ENCODE results near the gene MELK.

The MELK gene

DNA sequence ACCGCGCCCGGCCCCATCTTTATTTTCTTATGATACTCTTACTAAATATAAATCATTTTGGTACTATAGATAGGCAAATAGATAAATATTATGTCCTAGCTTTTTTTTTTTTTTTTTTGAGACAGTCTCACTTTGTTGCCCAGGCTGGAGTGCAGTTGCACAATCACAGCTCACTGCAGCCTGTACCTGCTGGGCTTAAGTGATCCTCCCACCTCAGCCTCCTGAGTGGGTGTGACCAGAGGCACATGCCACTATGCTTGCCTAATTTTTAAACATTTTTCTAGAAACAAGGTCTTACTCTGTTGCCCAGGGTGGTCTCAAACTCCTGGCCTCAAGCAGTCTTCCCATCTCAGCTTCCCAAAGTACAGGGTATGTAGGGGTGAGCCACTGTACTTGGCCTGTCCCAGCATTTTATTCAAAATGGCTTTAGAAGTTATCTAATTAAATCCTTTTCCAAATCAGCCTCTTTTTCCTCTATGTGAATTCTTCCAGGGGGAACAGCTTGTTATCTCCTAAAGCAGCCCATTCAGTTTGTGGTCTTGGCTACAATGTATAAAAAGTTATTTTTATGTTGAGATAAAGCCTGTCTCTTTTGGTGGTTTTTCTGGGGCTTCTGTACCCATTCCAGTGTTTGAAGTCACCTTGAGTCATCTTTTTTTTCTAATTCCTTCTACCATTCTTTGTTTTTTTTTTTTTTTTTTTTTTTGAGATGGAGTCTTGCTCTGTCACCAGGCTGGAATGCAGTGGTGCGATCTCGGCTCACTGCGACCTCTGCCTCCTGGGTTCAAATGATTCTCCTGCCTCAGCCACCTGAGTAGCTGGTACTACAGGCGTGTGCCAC is 12.1 kb downstream of the MELK start:
- no peak for DNase-seq (ENCODE audit: low read depth)

DNA sequence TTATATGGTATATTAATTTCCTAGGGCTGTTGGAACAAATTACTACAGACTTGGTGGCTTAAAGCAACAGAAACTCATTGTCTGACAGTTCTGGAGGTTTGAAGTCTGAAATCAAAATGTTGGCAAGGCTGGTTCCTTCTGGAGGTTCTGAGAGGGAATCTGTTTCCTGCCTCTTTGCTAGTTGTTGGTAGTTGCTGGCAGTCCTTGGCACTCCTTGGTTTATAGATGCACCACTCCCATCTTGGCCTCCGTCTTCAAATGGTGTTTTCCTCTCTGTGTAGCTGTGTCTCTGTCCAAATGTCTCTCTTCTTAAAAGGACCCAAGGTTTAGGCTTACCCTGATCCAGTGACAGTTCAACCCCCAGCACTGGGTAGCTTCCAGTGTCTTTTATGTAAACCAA is 17.5 kb downstream of the MELK start:
- no peak for DNase-seq (ENCODE audit: low read depth)

DNA sequence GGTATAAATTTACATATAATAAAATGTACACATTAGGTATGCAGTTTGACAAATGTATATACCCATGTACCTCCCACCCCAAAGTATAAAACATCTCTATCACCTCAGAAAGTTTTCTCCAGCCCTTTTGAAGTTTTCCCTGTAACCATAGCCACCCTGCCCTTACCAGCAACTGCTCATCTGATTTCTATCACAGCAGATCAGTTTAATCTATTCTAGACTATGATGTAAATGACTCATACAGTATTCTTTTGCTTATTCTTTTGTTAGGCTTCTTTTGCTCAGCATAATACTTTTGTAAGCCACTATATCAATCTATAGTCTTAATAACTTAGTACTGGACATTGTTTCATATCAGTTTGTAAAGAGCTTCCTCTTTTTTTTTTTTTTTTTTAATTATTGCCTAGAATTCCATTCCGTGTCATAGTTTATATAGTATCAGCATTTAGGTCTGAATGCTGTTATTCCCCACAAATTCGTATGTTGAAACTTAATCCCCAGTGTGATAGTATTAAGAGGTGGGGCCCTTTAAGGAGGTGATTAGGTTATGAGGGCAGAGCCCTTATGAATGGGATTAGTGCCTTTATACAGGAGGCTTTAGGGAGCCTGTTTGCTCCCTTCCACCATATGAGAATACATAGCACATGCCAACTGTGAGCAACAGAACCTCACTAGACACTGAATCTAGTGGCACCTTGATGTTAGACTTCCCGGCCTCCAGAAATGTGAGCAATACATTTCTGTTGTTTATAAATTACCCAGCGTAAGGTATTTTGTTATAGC is 20.3 kb downstream of the MELK start:
- DNase-seq (ENCODE audit: low read depth) = no peak

DNA sequence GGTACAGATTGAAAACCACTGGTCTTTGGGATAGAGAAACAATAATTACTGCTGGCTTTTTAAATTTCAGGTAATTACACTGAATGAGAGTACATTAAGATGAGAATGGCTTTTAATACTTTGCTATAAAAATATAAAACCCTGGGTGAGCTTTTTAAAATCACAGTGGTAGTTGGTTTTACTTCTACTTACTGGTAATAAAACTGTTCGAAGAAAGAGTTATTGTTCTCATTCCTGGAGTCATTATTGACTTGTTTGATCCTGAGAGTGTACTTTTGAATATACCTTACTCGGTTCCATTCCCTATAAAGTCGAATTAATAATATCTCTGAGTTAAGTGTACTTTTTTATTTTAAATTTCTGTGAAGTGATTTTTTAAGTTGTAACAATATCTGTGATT is 21.5 kb downstream of the MELK start:
- no peak for DNase-seq (ENCODE audit: low read depth)

DNA sequence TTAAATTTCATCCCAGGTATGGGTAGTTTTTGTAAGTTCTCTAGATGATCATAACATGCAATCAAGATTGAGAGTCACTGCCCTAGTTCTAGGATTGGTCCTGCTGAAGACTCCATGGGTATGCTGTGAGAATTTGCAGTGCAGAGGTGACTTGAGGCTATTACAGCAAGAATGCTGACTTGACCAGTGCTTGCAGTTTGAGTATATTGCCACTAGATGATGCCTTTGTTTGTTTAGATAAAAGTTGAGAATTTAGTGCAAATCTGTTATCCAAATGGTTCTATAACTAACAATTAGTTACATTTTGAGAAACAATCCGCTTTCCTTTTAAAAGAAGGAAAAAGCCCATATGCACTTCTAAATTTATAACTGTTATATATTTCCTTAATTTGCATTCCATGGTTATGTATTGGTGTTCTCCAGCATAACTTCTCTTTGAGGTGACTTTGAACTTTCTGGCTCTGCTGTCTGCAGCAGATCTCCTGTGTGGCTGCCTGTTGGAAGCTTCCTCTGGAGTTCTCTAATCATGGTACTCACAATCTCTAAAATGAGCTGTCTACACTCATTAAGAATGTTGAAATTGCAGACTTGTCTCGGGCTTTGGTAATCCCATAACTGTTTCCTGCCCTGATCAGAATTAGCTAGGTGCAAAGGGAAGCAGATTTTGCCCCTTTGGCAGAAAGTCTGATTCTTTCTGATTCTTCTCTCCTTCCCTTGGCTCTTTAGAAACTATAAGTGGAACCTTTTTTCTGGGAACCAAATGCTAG is 24.9 kb downstream of the MELK start:
- DNase-seq (ENCODE audit: low read depth) = no peak

DNA sequence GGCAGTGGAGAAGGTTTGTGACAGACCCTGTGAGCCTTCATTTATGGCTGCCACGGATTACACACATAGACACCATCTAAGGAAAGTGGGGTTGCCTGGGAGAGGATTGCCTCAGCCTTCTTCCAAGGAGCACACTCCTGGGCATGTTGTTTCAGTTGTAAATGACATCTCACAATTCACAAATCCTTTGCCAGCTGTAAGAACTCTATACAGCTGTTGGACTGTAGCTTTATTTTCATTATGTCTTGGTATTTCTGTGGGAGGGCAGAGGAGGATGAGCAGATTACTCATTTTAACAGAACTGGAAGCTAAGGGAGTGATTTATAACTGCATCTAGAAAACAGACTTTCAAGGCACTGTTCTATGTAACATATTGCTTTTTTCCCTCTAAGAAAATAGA is 25.6 kb downstream of the MELK start:
- no peak for DNase-seq (ENCODE audit: low read depth)

DNA sequence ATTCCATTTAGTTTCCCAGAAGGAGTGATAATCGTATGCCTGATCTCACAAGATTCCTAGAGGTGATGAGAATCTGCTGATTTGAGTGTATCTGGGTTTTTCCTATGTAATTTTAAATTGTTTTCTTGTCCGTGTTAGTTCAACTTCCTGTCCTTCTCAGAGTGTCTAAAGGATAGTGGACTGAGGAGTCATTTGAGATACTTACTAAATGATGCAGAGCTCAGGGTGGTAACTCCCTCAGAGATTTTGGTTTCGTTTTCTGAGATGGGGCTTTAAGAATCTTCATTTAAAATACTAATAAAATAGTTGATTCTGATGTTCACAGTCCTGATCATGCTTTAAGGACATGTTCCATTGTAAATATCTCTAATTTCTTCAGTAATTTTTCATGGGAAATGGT is 30.3 kb downstream of the MELK start:
- DNase-seq (ENCODE audit: low read depth) = no peak

DNA sequence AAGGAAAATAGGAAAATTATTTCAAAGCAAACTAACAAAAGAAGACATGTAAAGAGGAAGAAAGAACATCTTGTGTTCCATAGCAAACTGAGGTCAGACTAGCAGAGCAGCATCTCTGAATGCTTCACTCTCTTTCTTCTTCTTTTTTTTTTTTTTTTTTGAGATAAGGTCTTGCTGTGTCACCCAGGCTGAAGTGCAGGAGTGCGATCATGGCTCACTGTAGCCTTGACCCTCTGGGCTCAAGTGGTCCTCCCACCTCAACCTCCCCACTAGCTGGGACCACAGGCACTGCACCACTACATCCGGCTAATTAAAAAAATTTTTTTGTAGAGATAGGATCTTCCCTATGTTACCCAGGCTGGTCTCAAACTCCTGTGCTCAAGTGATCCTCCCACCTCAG is 36.6 kb downstream of the MELK start:
- DNase-seq (ENCODE audit: low read depth) = no peak

DNA sequence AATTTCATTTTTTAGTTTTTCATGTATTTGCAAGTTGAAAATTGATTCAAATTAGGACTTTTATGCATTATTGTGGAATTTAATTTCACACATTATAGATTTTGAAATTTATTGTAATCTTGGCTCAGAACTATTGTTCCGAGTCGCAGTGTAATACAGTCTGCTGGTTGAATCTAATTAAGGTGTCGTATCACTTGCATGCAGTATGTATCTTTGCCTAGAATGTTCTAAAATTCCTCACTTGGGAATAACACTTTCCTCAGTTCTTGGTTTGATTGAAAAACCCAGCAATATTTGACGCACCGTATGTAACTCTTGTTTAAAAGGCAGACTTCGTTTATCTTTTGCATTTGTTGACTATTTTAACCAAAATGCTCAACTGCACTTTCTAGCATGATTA is 49.4 kb downstream of the MELK start:
- no peak for DNase-seq (ENCODE audit: low read depth)

DNA sequence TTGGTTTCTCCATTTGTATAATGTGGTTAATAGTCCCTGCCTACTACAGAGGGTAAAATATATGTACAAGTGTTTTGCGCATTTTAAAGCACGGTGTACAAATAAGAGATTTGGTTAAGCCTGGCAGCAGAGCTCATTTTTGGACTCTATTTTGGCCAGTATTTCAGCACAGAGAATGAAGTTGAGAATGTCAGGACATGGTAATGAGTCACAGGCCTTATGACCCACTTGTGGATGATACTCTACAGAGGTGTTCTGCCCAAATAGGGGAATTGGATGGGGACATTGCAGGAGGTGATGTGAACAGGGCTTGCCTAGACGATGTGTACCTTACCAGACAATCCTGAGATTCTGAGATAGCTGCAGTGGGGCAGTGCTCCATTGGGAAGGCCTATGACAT is 50.6 kb downstream of the MELK start:
- no peak for DNase-seq (ENCODE audit: low read depth)

DNA sequence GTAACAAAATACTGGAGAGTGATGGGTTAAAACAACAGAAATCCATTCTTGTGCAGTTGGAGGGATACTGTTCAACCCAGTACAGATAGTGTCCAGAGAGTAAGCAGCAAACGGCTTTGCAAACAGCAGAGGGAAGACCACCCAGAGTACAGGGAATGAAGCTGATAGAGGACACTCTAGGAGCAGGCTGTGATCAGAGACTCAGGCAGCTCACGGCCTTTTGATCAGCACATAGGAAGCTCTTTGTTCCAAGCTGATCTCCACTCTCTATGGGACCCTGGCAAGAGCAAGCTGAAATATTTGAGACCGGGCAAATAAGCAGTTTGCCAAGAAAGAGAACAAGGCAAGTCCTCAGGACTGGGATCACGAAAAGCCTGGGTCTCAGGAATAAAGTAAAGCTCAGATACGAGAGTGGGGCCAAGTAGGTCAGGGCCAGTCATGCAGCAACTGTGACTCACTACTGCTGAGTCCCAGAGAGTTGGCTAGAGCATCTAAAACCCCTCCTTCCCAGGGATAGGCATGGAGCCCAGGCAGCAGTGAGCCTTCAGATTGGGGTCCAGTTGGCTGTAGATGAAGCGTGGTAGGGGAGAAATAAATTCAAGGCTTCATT is 52.4 kb downstream of the MELK start:
- no peak for DNase-seq (ENCODE audit: low read depth)

DNA sequence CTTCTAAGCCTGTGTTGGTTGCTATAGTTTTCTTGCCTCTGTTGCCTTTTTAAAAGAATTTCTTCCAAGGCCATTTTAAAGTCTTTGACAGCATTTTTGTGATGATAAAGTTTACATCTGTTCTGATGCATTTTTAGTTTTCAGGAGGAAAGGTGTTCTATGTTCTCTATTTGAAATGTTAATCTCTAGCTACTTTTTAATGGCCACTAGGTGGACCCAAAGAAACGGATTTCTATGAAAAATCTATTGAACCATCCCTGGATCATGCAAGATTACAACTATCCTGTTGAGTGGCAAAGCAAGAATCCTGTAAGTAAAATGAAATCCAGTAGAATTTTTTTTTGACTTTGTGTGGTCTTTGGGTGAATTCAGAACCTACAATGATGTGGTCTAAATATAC is 60.2 kb downstream of the MELK start:
- DNase-seq (ENCODE audit: low read depth) = no peak

DNA sequence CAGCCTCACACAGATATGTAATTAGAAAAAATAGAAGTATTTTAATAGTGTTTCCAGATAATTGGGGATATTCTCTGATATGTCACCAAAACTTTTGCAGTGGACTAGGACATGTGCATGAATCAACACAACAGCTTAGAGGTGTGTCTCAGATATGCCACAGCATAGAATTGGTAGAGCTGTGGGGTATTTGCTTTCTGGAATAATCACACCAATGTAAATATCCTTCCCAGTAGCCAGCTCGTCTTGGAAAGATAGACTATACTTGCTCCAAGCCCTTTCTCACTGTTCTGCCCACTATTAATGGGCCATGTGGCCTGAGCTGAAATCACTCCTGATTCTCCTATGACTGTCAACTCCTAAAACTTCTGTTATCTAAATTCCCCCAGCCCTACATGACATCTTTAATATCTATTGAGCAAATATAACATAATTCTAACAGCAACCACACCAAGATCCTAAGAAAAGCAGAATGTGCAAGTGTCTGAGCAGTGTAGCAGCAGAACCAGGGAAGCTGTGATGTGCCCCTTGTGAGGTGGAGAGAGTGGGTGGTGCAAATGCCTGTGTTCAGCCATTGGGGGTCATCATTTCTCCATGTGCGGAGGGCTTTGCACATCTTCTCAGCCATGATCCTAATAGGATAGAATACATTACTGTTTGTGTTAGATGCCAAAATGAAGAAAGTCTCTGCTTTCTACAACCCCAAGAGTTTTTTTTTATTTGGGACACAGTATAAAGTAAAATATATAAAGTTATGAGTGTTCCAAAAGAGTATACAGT is 65.0 kb downstream of the MELK start:
- DNase-seq (ENCODE audit: low read depth) = no peak

DNA sequence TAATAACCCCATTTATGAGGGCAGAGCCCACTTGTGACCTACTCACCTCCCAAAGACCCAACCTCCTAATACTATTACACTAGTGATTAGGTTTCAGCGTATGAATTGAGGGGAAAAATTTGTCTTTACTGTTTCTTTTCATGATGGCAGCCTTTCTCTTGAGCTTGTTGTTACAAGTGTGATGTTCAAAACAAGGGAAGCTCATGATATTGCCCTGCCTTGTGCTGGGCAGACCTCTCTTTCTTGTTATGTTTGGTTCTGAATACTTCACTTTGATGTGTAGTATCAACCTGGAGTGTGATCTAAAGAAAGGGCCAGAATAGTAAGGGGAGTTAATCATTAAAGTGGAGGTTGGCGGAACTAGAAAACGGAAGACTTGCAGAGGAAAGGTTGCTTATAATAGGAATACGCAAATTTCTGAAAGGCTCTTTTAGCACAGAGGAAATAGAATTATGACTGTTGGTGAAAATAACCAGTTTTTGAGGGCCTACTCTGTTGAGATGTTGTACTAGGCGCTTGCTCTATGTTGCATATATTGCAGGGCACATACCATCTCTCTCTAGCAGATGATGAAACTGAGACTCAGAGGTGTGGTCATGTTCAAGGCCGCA is 68.2 kb downstream of the MELK start:
- no peak for DNase-seq (ENCODE audit: low read depth)

DNA sequence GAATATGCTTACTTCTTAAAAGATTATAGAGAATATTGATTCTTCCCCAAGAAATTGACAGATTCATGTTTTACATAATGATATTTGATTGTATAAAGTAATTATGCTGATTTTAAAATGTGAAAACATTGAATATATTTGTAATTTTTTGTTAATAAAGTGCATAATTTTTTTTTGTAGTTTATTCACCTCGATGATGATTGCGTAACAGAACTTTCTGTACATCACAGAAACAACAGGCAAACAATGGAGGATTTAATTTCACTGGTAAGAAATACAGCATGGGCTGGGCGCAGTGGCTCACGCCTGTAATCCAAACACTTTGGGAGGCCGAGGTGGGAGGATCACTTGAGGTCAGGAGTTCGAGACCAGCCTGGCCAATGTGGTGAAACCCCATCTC is 70.1 kb downstream of the MELK start:
- DNase-seq (ENCODE audit: low read depth) = no peak

DNA sequence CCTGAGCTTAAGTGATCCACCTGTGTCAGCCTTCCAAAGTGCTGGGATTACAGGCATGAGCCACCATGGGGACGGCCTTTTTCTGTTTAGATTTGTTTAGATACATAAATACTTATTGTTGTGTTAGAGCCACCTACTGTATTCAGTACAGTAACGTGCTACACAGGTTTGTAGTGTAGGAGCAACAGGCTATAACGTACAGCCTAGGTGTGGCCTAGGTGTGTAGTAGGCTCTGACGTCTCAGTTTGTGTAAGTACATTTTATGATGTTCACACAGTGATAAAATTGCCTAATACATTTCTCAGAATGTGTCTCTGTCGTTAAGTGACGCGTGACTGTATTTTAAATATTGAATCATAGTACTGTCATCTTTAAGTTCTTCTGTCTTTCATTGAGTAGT is 84.1 kb downstream of the MELK start:
- DNase-seq (ENCODE audit: low read depth) = no peak

DNA sequence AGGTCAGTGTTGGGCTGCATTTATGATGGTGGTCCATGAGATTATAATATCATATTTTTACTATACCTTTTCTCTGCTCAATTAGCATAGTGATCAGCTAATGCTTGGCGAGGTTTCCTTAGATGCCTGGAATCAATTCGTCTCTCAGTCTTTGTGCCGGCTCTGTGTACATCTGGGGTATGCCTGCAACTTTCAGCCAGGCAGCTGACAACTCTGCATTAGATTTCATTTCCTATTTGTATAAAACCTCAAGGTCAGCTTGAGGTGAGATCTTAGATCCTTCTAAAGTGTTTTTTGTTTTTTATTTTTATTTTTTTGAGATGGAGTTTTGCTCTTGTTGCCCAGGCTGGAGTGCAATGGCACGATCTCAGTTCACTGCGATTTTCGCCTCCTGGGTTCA is 86.8 kb downstream of the MELK start:
- no peak for DNase-seq (ENCODE audit: low read depth)

DNA sequence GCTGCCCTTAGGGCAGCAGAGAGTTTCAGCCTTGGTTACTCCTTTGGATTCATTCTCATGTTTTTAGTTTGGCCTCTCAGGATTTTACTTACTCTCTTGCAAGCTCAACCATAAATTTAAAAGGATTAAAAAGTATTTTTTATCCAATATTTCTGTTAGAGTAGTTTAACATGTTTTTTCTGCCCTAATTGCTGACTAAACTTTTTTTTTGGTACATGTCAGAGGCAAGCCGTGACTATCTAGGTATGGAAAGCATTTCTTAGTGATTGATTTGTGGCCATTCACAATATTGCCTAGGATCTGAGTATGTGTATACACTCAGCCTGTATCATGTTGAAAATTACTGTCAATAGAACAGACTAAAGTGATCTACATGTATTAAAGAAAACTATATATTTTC is 92.1 kb downstream of the MELK start:
- no peak for DNase-seq (ENCODE audit: low read depth)

DNA sequence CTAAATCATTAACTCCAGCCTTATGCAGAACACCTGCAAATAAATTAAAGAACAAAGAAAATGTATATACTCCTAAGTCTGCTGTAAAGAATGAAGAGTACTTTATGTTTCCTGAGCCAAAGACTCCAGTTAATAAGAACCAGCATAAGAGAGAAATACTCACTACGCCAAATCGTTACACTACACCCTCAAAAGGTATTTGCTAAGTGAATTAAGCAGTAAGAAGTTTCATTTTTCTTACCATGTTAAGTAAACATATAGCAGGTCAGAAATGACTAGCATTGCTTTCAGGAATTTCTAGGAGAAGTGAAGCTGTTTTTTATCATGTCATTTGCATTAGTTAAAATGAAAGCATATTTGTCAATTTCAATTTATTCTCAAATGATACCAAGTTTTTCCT is 92.7 kb downstream of the MELK start:
- no peak for DNase-seq (ENCODE audit: low read depth)

DNA sequence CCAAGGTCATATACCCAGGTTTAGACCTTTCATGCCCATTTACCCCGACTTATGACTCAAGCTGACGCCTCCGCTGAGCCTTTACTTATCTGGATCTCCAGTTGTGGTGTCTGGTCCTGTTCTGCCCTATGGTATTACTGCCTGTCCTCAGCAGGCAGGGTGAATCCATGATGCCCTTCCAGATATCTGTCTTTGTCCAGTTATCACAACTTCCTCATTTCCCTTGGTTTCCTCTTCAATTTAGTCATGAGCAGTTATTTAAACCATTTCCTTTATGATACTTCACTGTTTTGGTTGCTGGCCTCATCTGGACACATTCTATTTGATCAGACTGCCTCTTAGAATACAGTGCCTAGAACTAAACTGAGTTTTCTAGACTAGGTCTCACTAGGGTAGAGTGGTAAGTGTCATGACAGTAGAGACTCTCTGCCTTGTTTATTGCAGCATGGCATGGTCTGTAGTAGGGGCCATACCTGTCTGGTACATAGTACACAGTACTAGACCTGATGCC is 93.3 kb downstream of the MELK start:
- no peak for DNase-seq (ENCODE audit: low read depth)

DNA sequence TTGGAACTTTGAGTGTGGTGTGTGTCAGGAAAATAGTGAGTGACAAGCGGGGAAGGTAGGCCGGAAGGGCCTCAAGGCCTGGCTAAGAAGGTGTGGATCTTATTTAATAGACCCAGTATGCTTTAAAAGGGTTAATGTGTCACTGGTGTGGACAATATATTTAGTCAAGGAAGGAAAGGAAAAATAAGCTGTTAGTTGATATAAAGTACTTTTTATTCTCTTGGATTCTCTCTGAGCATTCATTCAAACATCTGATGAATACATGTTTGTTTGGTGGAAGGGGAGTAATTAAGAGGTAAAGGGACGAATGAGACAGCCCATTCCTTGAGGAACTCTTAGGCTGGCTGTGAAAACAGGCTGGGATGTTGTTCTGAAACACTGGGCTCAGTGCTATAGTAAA is 98.9 kb downstream of the MELK start:
- DNase-seq (ENCODE audit: low read depth) = no peak
